Osteoblast (primary cell): ENCODE data around the gene PDPN. TPM values are rescaled to one million over a fixed set of nuclear protein-coding genes. Genes with fewer than 3 reads are reported as not detected.
"Not testable (repeated sequence)": the region's sequence is repeated elsewhere in the genome, so short reads cannot be mapped to it uniquely, and the experiment has no call there.

Experiments
- DNase-seq: peaks from one replicate; pipeline ENCODE4 v3.0.0; 2011; ENCODE audit warnings: low spot score, mixed read lengths; ENCODE audit not compliant: insufficient read length; ENCODE audit errors: missing footprints
- H2AFZ ChIP-seq: 2 replicates; pipeline ENCODE4 v1.6.0; 2011; ENCODE audit warnings: mild to moderate bottlenecking, low read length
- H3K27ac ChIP-seq: 2 replicates; pipeline ENCODE4 v1.5.1; 2011; ENCODE audit warnings: mild to moderate bottlenecking, low read depth, low read length, moderate library complexity
- H3K27me3 ChIP-seq: 2 replicates; pipeline ENCODE4 v1.6.0; 2012; ENCODE audit warnings: mild to moderate bottlenecking, control low read depth, inconsistent platforms, low read length, moderate library complexity; ENCODE audit not compliant: insufficient read depth
- H3K36me3 ChIP-seq: 2 replicates; pipeline ENCODE4 v1.5.1; 2011; ENCODE audit warnings: mild to moderate bottlenecking, low read length, control low read depth, moderate library complexity; ENCODE audit not compliant: insufficient read depth
- H3K4me1 ChIP-seq: 2 replicates; pipeline ENCODE4 v1.5.1; 2011; ENCODE audit warnings: mild to moderate bottlenecking, low read length, control low read depth, moderate library complexity; ENCODE audit not compliant: insufficient read depth
- H3K4me2 ChIP-seq: 2 replicates; pipeline ENCODE4 v1.6.0; 2011; ENCODE audit warnings: mild to moderate bottlenecking, low read length; ENCODE audit not compliant: insufficient read depth
- H3K4me3 ChIP-seq: fragments of 200-600 bp; sonication (generic); 3 replicates; pipeline ENCODE4 v1.5.1; 2012; ENCODE audit warnings: mild to moderate bottlenecking, low read length, inconsistent platforms; ENCODE audit not compliant: insufficient read depth
- H3K79me2 ChIP-seq: 2 replicates; pipeline ENCODE4 v1.6.0; 2012; ENCODE audit warnings: mild to moderate bottlenecking, low read length, control low read depth, inconsistent platforms; ENCODE audit not compliant: insufficient read depth
- H3K9me3 ChIP-seq: 2 replicates; pipeline ENCODE4 v1.5.1; 2011; ENCODE audit warnings: low read depth, low read length, control low read depth
- H4K20me1 ChIP-seq: 2 replicates; pipeline ENCODE4 v1.6.0; 2012; ENCODE audit warnings: mild to moderate bottlenecking, low read length, control low read depth; ENCODE audit not compliant: insufficient read depth
- total RNA-seq: library from RNA; depleted of rRNA; stranded (reverse); fragments of >200 nt; gene quantifications from 2 replicates; pipeline ENCODE4 v1.2.3, GENCODE V29; 2012
- TF ChIP-seq, protein P1 (sequence below): IDR thresholded peaks from 2 replicates; pipeline ENCODE4 v1.5.1; 2011; ENCODE audit warnings: mild to moderate bottlenecking, low read depth, low read length, moderate library complexity; ENCODE audit errors: extremely low read depth

PDPN gene
- total RNA-seq, 1 donor = 11.9 TPM

DNA sequence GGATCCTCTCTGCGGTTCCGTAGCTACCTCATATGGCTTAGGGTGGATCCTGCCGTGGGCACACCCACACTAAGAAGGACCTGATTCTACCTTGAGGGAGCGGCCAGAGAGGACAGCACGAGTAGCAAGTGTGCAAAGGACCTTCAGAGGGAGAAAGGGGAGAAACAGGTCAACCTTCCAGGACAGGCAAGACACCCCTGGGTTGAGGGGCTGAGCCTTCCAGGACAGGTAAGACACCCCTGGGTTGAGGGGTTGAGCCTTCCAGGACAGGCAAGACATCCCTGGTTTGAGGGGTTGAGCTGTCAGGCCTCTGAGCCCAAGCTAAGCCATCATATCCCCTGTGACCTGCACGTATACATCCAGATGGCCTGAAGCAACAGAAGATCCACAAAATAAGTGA, 23.1 kb upstream of the PDPN start:
- TF ChIP-seq, protein P1, sequence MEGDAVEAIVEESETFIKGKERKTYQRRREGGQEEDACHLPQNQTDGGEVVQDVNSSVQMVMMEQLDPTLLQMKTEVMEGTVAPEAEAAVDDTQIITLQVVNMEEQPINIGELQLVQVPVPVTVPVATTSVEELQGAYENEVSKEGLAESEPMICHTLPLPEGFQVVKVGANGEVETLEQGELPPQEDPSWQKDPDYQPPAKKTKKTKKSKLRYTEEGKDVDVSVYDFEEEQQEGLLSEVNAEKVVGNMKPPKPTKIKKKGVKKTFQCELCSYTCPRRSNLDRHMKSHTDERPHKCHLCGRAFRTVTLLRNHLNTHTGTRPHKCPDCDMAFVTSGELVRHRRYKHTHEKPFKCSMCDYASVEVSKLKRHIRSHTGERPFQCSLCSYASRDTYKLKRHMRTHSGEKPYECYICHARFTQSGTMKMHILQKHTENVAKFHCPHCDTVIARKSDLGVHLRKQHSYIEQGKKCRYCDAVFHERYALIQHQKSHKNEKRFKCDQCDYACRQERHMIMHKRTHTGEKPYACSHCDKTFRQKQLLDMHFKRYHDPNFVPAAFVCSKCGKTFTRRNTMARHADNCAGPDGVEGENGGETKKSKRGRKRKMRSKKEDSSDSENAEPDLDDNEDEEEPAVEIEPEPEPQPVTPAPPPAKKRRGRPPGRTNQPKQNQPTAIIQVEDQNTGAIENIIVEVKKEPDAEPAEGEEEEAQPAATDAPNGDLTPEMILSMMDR = no peak

DNA sequence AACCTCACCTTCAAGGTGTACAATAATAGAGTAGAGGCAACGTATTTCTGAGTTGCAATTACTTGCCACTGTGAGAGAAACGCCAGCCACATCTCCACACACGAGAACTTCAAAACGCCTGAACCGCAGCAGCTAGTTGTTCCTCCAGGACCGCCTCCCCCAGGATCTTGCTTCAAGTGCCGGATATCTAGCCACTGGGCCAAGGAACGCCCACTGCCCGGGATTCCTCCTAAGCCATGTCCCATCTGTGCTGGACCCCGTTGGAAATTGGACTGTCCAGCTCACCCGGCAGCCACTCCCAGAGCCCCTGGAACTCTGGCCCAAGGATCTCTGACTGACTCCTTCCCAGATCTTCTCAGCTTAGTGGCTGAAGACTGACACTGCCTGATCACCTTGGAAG, 20.7 kb upstream of the PDPN start:
- not testable (repeated sequence) for H3K36me3 ChIP-seq, H3K4me2 ChIP-seq, H3K9me3 ChIP-seq, H3K4me3 ChIP-seq, H3K27me3 ChIP-seq, DNase-seq, H3K4me1 ChIP-seq, H4K20me1 ChIP-seq, H2AFZ ChIP-seq, H3K79me2 ChIP-seq, H3K27ac ChIP-seq

More for the DNA sequence above, 23.1 kb upstream of the PDPN start:
- no peaks in the 10 kb centered on the region for H3K4me1 ChIP-seq
- no peak overlapping the region for H3K4me3 ChIP-seq
- no peaks in the 10 kb centered on the region for H4K20me1 ChIP-seq
- no peak overlapping the region for H3K27ac ChIP-seq
- DNase-seq = no peak
- H3K36me3 ChIP-seq = no peaks in the 10 kb centered on the region
- no peak overlapping the region for H2AFZ ChIP-seq
- H3K79me2 ChIP-seq = no peaks in the 10 kb centered on the region
- no peaks in the 10 kb centered on the region for H3K9me3 ChIP-seq
- no peaks in the 10 kb centered on the region for H3K27me3 ChIP-seq
- H3K4me2 ChIP-seq = no peak overlapping the region

DNA sequence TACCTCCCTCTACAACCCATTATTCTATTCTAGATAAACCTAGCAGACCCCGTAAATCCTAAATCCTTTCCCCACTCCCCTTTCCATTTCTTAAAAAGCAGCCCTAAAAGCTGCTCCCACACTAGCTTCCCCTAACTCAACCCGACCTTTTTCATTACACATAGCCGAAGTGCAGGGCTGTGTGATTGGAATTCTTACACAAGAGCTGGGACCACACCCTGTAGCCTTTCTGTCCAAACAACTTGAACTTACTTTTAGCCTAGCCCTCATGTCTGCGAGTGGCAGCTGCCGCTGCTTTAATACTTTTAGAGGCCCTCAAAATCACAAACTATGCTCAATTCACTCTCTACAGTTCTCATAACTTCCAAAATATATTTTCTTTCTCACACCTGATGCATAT, 19.6 kb upstream of the PDPN start:
- no peaks in the 10 kb centered on the region for H3K27me3 ChIP-seq
- no peaks in the 10 kb centered on the region for H3K36me3 ChIP-seq
- no peak overlapping the region for H3K4me2 ChIP-seq
- no peak overlapping the region for H3K27ac ChIP-seq
- no peak overlapping the region for H2AFZ ChIP-seq
- no peaks in the 10 kb centered on the region for H3K4me1 ChIP-seq
- no peaks in the 10 kb centered on the region for H3K9me3 ChIP-seq
- TF ChIP-seq, protein P1 = no peak
- no peak overlapping the region for H3K4me3 ChIP-seq
- no peaks in the 10 kb centered on the region for H4K20me1 ChIP-seq
- no peaks in the 10 kb centered on the region for H3K79me2 ChIP-seq
- no peak for DNase-seq

DNA sequence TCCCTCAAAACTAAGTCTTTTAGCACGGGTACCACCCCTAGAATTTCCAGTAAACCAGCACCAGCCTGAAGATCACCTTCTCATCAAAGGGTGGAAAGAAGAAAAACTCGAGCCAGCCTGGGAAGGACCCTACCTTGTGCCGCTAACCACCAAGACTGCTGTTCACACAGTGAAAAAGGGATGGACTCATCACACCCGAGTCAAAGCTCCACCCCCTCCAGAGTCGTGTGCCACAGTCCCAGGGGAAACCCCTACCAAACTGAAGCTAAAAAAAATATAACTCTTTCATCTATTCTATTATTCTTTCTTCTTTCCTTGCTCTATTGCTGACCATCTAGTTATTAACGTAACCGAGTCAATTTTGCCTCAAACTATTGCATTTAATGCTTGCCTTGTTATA, 13.2 kb upstream of the PDPN start:
- not testable (repeated sequence) for H3K27ac ChIP-seq, H4K20me1 ChIP-seq, DNase-seq, H3K4me3 ChIP-seq, H3K9me3 ChIP-seq, H3K36me3 ChIP-seq, H3K4me1 ChIP-seq, H3K79me2 ChIP-seq, H3K4me2 ChIP-seq, H2AFZ ChIP-seq, H3K27me3 ChIP-seq

DNA sequence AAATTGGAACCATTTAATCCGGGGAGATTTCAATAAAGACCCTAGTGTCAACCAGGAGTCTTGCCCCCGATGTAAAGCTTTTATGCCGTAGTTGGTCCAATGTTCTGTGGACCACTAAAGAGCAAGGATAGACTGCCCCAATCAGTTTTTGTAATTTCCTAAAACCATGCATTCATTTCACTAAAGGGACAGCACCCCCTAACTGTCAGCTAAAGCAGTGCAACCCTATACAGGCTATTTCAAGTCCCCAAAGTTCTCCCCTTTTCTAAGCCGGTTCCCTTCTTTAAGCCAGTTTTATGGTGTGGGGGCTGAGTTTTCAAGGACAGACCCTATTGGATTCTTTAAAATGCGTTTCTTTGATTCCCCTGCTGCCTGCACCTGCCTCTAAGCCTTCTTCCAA, 12.7 kb upstream of the PDPN start:
- Histone ChIP-seq H3K27me3 (no peaks in the 10 kb centered on the region), H4K20me1 (no peaks in the 10 kb centered on the region), H3K79me2 (no peaks in the 10 kb centered on the region), H3K4me3 (no peak overlapping the region), H3K9me3 (no peaks in the 10 kb centered on the region), H3K4me2 (no peak overlapping the region), H3K36me3 (no peaks in the 10 kb centered on the region), H2AFZ (no peak overlapping the region), H3K4me1 (no peaks in the 10 kb centered on the region), H3K27ac (no peak overlapping the region)
- TF ChIP-seq, protein P1 = peak; percentile 23
- DNase-seq = no peak
